ENCODE results near the gene GET4.

The GET4 gene

GRCh38 chr7:892648-893593 is 16.6 kb downstream of the GET4 start:
- no peaks in the 10 kb centered on the region for H3K27me3 ChIP-seq (replicated peaks)
- H3K4me3 ChIP-seq (ENCODE audit: low read depth, low read length) = no peak overlapping the region
- in situ Hi-C loops (cut with HindIII; ENCODE audit: low pct_ligation_motif_present, low sequenced_read_pairs) = no loop called here
- DNase-seq = no peak
- TF ChIP-seq CTCF (IDR thresholded peaks at IDR 0.05; ENCODE audit: low read depth, low read length, missing control alignments) = no peak
- peaks cover 46% of the 10 kb centered on the region for H3K36me3 ChIP-seq (replicated peaks)
- H3K27ac ChIP-seq = no peak overlapping the region

DNA sequence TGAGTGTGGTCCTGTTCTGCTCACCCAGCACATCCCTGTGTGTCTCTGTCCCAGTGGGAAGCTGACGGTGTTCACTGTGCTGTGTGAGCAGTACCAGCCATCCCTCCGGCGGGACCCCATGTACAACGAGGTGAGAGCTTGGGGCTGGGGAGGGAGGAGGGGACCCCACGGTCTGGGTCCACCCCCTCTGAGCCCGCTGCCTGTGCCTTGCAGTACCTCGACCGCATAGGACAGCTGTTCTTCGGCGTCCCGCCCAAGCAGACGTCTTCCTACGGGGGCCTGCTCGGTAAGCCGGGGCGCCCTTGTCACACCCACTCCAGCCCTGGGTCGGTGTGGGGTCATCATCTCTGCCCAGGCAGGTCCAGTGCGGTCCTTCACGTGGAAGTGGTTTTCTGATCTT is 17.3 kb downstream of the GET4 start:
- no peaks in the 10 kb centered on the region for H3K27me3 ChIP-seq (replicated peaks)
- no peak for TF ChIP-seq CTCF (IDR thresholded peaks at IDR 0.05; ENCODE audit: low read depth, low read length, missing control alignments)
- H3K27ac ChIP-seq = no peak overlapping the region
- H3K4me3 ChIP-seq (ENCODE audit: low read depth, low read length) = no peak overlapping the region
- DNase-seq = no peak
- in situ Hi-C loops (cut with HindIII; ENCODE audit: low pct_ligation_motif_present, low sequenced_read_pairs) = no loop called here
- peaks cover 43% of the 10 kb centered on the region for H3K36me3 ChIP-seq (replicated peaks)

DNA sequence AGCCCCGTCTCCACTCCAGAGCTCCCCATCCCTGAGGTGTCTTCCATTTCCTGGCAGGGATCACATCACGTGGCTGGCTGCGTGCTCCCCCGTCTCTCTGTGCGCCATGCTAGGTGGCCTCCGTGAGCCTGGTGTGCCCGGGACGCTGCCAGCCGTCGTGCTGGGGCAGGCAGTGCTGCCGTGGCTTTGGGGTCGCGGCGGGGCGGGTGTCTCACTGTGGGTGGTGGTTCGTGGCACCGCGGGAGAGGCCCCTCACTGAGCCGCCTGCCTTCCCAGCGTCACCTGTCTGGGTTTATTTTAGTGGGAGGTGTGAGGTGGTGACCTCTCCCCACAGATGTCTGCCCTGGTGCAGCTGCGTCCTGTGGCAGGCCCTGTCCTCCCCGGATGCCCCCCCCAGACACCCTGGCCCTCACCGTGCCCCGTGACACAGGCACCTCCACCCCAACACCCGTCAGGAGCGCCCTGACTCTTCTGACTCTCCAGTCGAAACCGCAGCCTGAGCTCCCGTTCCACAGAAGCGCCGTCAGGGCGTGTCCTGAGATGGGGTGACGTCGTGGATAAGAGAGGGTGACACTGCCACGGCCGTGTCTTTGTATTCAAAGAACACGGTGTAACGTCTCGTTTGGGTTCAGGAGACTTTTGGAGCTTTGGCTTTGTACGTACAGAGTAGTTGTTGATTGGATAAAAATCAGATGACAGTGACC is 18.0 kb downstream of the GET4 start:
- Histone ChIP-seq H3K4me3 (ENCODE audit: low read depth, low read length) (no peak overlapping the region), H3K27ac (no peak overlapping the region), H3K27me3 (replicated peaks) (no peaks in the 10 kb centered on the region), H3K36me3 (replicated peaks) (peaks cover 43% of the 10 kb centered on the region)
- no peak for TF ChIP-seq CTCF (IDR thresholded peaks at IDR 0.05; ENCODE audit: low read depth, low read length, missing control alignments)
- in situ Hi-C loops (cut with HindIII; ENCODE audit: low pct_ligation_motif_present, low sequenced_read_pairs) = no loop called here
- DNase-seq = no peak

- Histone ChIP-seq H3K36me3 (replicated peaks) (peaks cover 43% of the 10 kb centered on the region), H3K27ac (no peak overlapping the region), H3K27me3 (replicated peaks) (no peaks in the 10 kb centered on the region), H3K4me3 (ENCODE audit: low read depth, low read length) (no peak overlapping the region)
- no peak for DNase-seq
- TF ChIP-seq CTCF (IDR thresholded peaks at IDR 0.05; ENCODE audit: low read depth, low read length, missing control alignments) = no peak
- in situ Hi-C loops (cut with HindIII; ENCODE audit: low pct_ligation_motif_present, low sequenced_read_pairs) = no loop called here
These were observed 18.6 kb downstream of the GET4 start for GRCh38 chr7:894927-895450.

DNA sequence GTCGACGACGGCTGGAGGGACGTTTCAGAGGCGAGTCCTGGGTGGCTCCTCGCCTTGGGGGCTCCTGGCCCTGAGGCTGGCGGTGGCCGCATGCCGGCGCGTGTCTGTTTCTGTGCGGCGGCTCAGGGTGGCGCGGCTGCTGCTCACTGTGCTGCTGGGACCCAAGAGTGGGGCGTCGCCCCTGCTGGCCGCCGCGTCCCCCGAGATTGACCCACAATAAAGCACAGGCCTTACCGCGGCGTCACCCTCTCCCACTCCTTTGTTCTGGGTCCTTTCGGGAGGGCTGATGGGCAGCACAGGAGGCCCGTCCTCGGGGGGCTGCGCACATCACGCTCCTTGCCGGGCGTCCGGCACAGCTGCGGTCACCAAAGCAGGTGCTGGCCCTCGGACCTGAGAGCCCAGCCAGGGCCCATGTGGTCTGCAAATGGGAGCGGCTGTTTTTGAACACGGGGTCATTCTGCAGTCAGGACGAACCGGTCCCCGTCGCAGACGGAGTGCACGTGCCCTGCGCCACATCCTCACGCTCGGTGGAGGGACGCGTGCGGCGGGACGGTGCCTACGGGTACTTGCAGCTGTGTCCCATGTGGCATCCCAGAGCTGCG is 19.2 kb downstream of the GET4 start:
- H3K27me3 ChIP-seq (replicated peaks) = no peaks in the 10 kb centered on the region
- DNase-seq = no peak
- peaks cover 43% of the 10 kb centered on the region for H3K36me3 ChIP-seq (replicated peaks)
- no peak overlapping the region for H3K4me3 ChIP-seq (ENCODE audit: low read depth, low read length)
- no peak overlapping the region for H3K27ac ChIP-seq
- in situ Hi-C loops (cut with HindIII; ENCODE audit: low pct_ligation_motif_present, low sequenced_read_pairs) = no loop called here
- TF ChIP-seq CTCF (IDR thresholded peaks at IDR 0.05; ENCODE audit: low read depth, low read length, missing control alignments) = no peak

Data from brain microvascular endothelial cell (primary cell).